ENCODE results near the gene WASF3. TPM values are rescaled to one million over a fixed set of nuclear protein-coding genes. Genes with fewer than 3 reads are reported as not detected.

The WASF3 gene
- total and polyA plus RNA-seq, 2 experiments from 2014 or later = 9.9 to 20.7 TPM

DNA sequence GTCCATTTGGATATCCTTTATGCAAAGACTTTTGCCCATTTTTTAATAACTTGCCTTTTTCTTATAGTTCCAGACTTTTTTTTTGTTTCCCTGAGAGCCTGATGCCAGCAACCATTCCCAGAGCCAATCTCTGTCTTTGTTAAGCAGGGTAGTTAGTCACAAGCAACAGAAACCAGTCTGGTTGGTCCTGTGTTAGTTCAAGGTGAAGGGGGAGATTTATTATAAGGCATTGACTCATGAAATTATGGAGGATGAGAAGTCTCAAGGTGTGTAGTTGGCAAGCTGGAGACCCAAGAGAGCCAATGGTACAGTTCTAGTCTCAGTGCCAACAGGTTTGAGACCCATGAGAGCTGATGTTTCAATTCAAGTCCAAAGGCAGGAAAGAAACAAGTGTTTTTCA lies 170.2 kb downstream of the WASF3 start (continued):
- TF ChIP-seq, protein P1, sequence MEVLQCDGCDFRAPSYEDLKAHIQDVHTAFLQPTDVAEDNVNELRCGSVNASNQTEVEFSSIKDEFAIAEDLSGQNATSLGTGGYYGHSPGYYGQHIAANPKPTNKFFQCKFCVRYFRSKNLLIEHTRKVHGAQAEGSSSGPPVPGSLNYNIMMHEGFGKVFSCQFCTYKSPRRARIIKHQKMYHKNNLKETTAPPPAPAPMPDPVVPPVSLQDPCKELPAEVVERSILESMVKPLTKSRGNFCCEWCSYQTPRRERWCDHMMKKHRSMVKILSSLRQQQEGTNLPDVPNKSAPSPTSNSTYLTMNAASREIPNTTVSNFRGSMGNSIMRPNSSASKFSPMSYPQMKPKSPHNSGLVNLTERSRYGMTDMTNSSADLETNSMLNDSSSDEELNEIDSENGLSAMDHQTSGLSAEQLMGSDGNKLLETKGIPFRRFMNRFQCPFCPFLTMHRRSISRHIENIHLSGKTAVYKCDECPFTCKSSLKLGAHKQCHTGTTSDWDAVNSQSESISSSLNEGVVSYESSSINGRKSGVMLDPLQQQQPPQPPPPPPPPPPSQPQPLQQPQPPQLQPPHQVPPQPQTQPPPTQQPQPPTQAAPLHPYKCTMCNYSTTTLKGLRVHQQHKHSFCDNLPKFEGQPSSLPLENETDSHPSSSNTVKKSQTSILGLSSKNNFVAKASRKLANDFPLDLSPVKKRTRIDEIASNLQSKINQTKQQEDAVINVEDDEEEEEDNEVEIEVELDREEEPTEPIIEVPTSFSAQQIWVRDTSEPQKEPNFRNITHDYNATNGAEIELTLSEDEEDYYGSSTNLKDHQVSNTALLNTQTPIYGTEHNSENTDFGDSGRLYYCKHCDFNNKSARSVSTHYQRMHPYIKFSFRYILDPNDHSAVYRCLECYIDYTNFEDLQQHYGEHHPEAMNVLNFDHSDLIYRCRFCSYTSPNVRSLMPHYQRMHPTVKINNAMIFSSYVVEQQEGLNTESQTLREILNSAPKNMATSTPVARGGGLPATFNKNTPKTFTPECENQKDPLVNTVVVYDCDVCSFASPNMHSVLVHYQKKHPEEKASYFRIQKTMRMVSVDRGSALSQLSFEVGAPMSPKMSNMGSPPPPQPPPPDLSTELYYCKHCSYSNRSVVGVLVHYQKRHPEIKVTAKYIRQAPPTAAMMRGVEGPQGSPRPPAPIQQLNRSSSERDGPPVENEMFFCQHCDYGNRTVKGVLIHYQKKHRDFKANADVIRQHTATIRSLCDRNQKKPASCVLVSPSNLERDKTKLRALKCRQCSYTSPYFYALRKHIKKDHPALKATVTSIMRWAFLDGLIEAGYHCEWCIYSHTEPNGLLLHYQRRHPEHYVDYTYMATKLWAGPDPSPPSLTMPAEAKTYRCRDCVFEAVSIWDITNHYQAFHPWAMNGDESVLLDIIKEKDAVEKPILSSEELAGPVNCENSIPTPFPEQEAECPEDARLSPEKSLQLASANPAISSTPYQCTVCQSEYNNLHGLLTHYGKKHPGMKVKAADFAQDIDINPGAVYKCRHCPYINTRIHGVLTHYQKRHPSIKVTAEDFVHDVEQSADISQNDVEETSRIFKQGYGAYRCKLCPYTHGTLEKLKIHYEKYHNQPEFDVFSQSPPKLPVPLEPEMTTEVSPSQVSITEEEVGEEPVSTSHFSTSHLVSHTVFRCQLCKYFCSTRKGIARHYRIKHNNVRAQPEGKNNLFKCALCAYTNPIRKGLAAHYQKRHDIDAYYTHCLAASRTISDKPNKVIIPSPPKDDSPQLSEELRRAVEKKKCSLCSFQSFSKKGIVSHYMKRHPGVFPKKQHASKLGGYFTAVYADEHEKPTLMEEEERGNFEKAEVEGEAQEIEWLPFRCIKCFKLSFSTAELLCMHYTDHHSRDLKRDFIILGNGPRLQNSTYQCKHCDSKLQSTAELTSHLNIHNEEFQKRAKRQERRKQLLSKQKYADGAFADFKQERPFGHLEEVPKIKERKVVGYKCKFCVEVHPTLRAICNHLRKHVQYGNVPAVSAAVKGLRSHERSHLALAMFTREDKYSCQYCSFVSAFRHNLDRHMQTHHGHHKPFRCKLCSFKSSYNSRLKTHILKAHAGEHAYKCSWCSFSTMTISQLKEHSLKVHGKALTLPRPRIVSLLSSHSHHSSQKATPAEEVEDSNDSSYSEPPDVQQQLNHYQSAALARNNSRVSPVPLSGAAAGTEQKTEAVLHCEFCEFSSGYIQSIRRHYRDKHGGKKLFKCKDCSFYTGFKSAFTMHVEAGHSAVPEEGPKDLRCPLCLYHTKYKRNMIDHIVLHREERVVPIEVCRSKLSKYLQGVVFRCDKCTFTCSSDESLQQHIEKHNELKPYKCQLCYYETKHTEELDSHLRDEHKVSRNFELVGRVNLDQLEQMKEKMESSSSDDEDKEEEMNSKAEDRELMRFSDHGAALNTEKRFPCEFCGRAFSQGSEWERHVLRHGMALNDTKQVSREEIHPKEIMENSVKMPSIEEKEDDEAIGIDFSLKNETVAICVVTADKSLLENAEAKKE (CRISPR knock-in tag; IDR thresholded peaks at IDR 0.05) = no peak
- TF ChIP-seq, protein P2, sequence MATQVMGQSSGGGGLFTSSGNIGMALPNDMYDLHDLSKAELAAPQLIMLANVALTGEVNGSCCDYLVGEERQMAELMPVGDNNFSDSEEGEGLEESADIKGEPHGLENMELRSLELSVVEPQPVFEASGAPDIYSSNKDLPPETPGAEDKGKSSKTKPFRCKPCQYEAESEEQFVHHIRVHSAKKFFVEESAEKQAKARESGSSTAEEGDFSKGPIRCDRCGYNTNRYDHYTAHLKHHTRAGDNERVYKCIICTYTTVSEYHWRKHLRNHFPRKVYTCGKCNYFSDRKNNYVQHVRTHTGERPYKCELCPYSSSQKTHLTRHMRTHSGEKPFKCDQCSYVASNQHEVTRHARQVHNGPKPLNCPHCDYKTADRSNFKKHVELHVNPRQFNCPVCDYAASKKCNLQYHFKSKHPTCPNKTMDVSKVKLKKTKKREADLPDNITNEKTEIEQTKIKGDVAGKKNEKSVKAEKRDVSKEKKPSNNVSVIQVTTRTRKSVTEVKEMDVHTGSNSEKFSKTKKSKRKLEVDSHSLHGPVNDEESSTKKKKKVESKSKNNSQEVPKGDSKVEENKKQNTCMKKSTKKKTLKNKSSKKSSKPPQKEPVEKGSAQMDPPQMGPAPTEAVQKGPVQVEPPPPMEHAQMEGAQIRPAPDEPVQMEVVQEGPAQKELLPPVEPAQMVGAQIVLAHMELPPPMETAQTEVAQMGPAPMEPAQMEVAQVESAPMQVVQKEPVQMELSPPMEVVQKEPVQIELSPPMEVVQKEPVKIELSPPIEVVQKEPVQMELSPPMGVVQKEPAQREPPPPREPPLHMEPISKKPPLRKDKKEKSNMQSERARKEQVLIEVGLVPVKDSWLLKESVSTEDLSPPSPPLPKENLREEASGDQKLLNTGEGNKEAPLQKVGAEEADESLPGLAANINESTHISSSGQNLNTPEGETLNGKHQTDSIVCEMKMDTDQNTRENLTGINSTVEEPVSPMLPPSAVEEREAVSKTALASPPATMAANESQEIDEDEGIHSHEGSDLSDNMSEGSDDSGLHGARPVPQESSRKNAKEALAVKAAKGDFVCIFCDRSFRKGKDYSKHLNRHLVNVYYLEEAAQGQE (IDR thresholded peaks at IDR 0.05; ENCODE audit: unreplicated experiment) = no peak

DNA sequence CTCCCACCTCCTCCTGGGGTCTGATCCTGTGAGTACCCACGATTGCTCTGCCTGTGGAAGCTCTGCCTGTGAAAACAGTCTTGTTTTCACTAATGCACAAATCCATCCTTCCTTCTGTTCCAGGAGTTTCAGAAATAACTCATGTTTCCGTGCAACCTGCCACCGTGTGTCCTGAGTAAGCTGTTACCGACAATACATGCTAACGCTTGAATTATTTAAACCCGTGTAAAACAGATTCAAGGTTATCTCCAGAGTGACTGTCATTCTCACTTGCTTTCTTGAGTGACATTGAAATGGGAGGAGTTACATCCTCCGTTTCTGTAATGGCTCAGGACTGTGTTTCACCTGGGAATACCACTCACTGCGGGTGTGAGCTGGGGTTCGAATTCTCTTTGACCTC lies 178.2 kb downstream of the WASF3 start:
- no peaks in the 10 kb centered on the region for H3K4me1 Mint-ChIP-seq
- peaks cover 7% of the 10 kb centered on the region; the same call in 1 of the 2 replicates for H3K9me2 ChIP-seq (ENCODE audit: insufficient read depth)
- no peak overlapping the region for H3K27ac Mint-ChIP-seq
- H3K4me1 ChIP-seq (ENCODE audit: insufficient read depth) = no peaks in the 10 kb centered on the region
- peaks cover 5% of the 10 kb centered on the region for H3K27me3 Mint-ChIP-seq (ENCODE audit: insufficient read depth, low read depth, poor library complexity)
- H3K36me3 Mint-ChIP-seq (ENCODE audit: low read depth) = peaks cover 24% of the 10 kb centered on the region
- no peak overlapping the region for H3K27ac ChIP-seq (ENCODE audit: low read depth)
- no peaks in the 10 kb centered on the region for H3K36me3 ChIP-seq (ENCODE audit: insufficient read depth)
- H3F3A ChIP-seq (replicated peaks; ENCODE audit: low read depth) = no peaks in the 10 kb centered on the region
- ATAC-seq (no peak), DNase-seq (ENCODE audit: low spot score) (no peak)
- H2AFZ ChIP-seq = no peak overlapping the region
- H3K79me2 ChIP-seq (replicated peaks; ENCODE audit: insufficient read depth) = no peaks in the 10 kb centered on the region
- no peaks in the 10 kb centered on the region for H4K20me1 ChIP-seq (replicated peaks; ENCODE audit: insufficient read depth)
- H3K27me3 ChIP-seq (ENCODE audit: insufficient read depth) = no peaks in the 10 kb centered on the region
- H3K4me3 Mint-ChIP-seq = no peak overlapping the region
- no peak overlapping the region for H3K4me2 ChIP-seq
- no peak overlapping the region for H3K4me3 ChIP-seq
- H3K9me3 Mint-ChIP-seq = peaks cover 34% of the 10 kb centered on the region
- TF ChIP-seq, protein P3, sequence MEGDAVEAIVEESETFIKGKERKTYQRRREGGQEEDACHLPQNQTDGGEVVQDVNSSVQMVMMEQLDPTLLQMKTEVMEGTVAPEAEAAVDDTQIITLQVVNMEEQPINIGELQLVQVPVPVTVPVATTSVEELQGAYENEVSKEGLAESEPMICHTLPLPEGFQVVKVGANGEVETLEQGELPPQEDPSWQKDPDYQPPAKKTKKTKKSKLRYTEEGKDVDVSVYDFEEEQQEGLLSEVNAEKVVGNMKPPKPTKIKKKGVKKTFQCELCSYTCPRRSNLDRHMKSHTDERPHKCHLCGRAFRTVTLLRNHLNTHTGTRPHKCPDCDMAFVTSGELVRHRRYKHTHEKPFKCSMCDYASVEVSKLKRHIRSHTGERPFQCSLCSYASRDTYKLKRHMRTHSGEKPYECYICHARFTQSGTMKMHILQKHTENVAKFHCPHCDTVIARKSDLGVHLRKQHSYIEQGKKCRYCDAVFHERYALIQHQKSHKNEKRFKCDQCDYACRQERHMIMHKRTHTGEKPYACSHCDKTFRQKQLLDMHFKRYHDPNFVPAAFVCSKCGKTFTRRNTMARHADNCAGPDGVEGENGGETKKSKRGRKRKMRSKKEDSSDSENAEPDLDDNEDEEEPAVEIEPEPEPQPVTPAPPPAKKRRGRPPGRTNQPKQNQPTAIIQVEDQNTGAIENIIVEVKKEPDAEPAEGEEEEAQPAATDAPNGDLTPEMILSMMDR (conservative IDR thresholded peaks at IDR 0.05; ENCODE audit: low read depth in 2 of 2) = no peak
- TF ChIP-seq, protein P1 (CRISPR knock-in tag; IDR thresholded peaks at IDR 0.05) = no peak

Data from GM23338 (cell line).